GM12892 (cell line): ENCODE measurements around the gene PRUNE2.
"Not testable (repeated sequence)": the region's sequence is repeated elsewhere in the genome, so short reads cannot be mapped to it uniquely, and the experiment has no call there.

Experiments
- DNase-seq: peaks from one replicate; pipeline ENCODE4 v3.0.0; 2011; ENCODE audit not compliant: insufficient read length
- FAIRE-seq: peaks from 2 replicates; lab custom pipeline; 2011; peaks lifted over from hg19 to GRCh38; lab: Jason Lieb, UNC
- POLR2A ChIP-seq: IDR thresholded peaks from 2 replicates; pipeline ENCODE4 v1.6.1; 2011; ENCODE audit warnings: low read depth, low read length, control low read depth
- POLR2AphosphoS5 ChIP-seq: IDR thresholded peaks from 2 replicates; pipeline ENCODE4 v1.6.1; 2011; ENCODE audit warnings: low read depth, low read length, control low read depth
- TAF1 ChIP-seq: IDR thresholded peaks from 2 replicates; pipeline ENCODE4 v1.6.1; 2011; ENCODE audit warnings: low read depth, mild to moderate bottlenecking, control low read depth, low read length, borderline replicate concordance

PRUNE2 gene

GRCh38 chr9:76759732-76760131 is 146.2 kb downstream of the PRUNE2 start:
- no peak for DNase-seq
- FAIRE-seq = no peak
- TF ChIP-seq POLR2AphosphoS5 = no peak
- TF ChIP-seq POLR2A = no peak

- FAIRE-seq (no peak), DNase-seq (no peak)
- no peak for TF ChIP-seq TAF1
- no peak for TF ChIP-seq POLR2AphosphoS5
- TF ChIP-seq POLR2A = no peak
These were observed 147.4 kb downstream of the PRUNE2 start for GRCh38 chr9:76758476-76758875.

GRCh38 chr9:76756941-76757673 is 148.8 kb downstream of the PRUNE2 start:
- no peak for TF ChIP-seq POLR2AphosphoS5
- TF ChIP-seq POLR2A = no peak
- FAIRE-seq (no peak), DNase-seq (no peak)

GRCh38 chr9:76756268-76756640 is 149.7 kb downstream of the PRUNE2 start:
- TF ChIP-seq TAF1 (no peak), POLR2A (no peak), POLR2AphosphoS5 (no peak)
- DNase-seq = no peak
- FAIRE-seq = no peak

GRCh38 chr9:76751001-76751400 is 154.9 kb downstream of the PRUNE2 start:
- FAIRE-seq (no peak), DNase-seq (no peak)
- no peak for TF ChIP-seq POLR2A
- TF ChIP-seq POLR2AphosphoS5 = no peak
- no peak for TF ChIP-seq TAF1

- FAIRE-seq = no peak
- TF ChIP-seq POLR2A (no peak), TAF1 (no peak), POLR2AphosphoS5 (no peak)
- DNase-seq = no peak
These were observed 161.6 kb downstream of the PRUNE2 start for GRCh38 chr9:76744336-76744735.

- TF ChIP-seq POLR2AphosphoS5 (no peak), TAF1 (no peak), POLR2A (no peak)
- no peak for FAIRE-seq
- no peak for DNase-seq
These were observed 162.0 kb downstream of the PRUNE2 start for GRCh38 chr9:76743931-76744330.

- not testable (repeated sequence) for FAIRE-seq, DNase-seq
These were observed 163.0 kb downstream of the PRUNE2 start for GRCh38 chr9:76742890-76743289.

GRCh38 chr9:76741524-76741923 is 164.4 kb downstream of the PRUNE2 start:
- no peak for FAIRE-seq
- no peak for TF ChIP-seq TAF1
- no peak for TF ChIP-seq POLR2AphosphoS5
- no peak for TF ChIP-seq POLR2A
- no peak for DNase-seq

- FAIRE-seq = no peak
- no peak for DNase-seq
- TF ChIP-seq TAF1 (no peak), POLR2A (no peak), POLR2AphosphoS5 (no peak)
These were observed 167.5 kb downstream of the PRUNE2 start for GRCh38 chr9:76738402-76738801.

GRCh38 chr9:76737154-76737902 is 168.6 kb downstream of the PRUNE2 start:
- no peak for FAIRE-seq
- TF ChIP-seq POLR2AphosphoS5 = no peak
- no peak for TF ChIP-seq TAF1
- no peak for TF ChIP-seq POLR2A
- DNase-seq = no peak

- no peak for FAIRE-seq
- TF ChIP-seq POLR2A (no peak), TAF1 (no peak), POLR2AphosphoS5 (no peak)
- no peak for DNase-seq
These were observed 171.2 kb downstream of the PRUNE2 start for GRCh38 chr9:76734716-76735115.
